Neural cell (in vitro differentiated cells): ENCODE data around the gene ARHGAP6. TPM values are rescaled to one million over a fixed set of nuclear protein-coding genes. Genes with fewer than 3 reads are reported as not detected.

Source experiments
- H2AFZ ChIP-seq: fragments of 200-600, 300-800 bp; sonication (generic), shearing (Covaris generic); 2 replicates; pipeline ENCODE4 v1.6.0; 2014; ENCODE audit warnings: low read depth, mild to moderate bottlenecking, antibody characterized with exemption, low read length, moderate library complexity
- H3F3A ChIP-seq: fragments of 200-600 bp; shearing (Covaris generic); 2 replicates; pipeline ENCODE4 v1.6.1; 2016; ENCODE audit warnings: mild to moderate bottlenecking, moderate library complexity, mixed read lengths, antibody characterized with exemption, low read length; ENCODE audit not compliant: insufficient read depth, poor library complexity, severe bottlenecking
- H3K27ac ChIP-seq: fragments of 200-600, 300-800 bp; sonication (generic), shearing (Covaris generic); 2 replicates; pipeline ENCODE4 v1.5.1; 2014; ENCODE audit warnings: mild to moderate bottlenecking, low read length, moderate library complexity
- H3K27me3 ChIP-seq: fragments of 300-800, 200-600 bp; sonication (generic), shearing (Covaris generic); 2 replicates; pipeline ENCODE4 v1.6.0; 2014; ENCODE audit warnings: mild to moderate bottlenecking, low read depth, low read length, moderate library complexity; ENCODE audit not compliant: insufficient read depth
- H3K36me3 ChIP-seq: fragments of 300-800, 200-600 bp; sonication (generic), shearing (Covaris generic); 2 replicates; pipeline ENCODE4 v1.5.1; 2014; ENCODE audit warnings: mild to moderate bottlenecking, antibody characterized with exemption, low read length, moderate library complexity; ENCODE audit not compliant: insufficient read depth
- H3K4me2 ChIP-seq: fragments of 300-800, 200-600 bp; sonication (generic), shearing (Covaris generic); 2 replicates; pipeline ENCODE4 v1.6.0; 2014; ENCODE audit warnings: mild to moderate bottlenecking, low read length
- H3K4me3 ChIP-seq: fragments of 300-800, 200-600 bp; sonication (generic), shearing (Covaris generic); 2 replicates; pipeline ENCODE4 v1.5.1; 2014; ENCODE audit warnings: mild to moderate bottlenecking, low read length, moderate library complexity
- H3K79me2 ChIP-seq: fragments of 200-600 bp; shearing (Covaris generic); replicated peaks from 2 replicates; pipeline ENCODE4 v1.6.0; 2014; ENCODE audit warnings: mild to moderate bottlenecking, low read length, moderate library complexity; ENCODE audit not compliant: insufficient read depth
- H3K9ac ChIP-seq: fragments of 300-800, 200-600 bp; sonication (generic), shearing (Covaris generic); 2 replicates; pipeline ENCODE4 v1.6.1; 2016; ENCODE audit warnings: mild to moderate bottlenecking, low read length, mixed read lengths
- H3K9me2 ChIP-seq: fragments of 200-600 bp; shearing (Covaris generic); 2 replicates; pipeline ENCODE4 v1.6.1; 2016; ENCODE audit warnings: mild to moderate bottlenecking, low read length, mixed read lengths; ENCODE audit not compliant: insufficient read depth
- H3K9me3 ChIP-seq: fragments of 200-600, 300-800 bp; sonication (generic), shearing (Covaris generic); 2 replicates; pipeline ENCODE4 v1.6.1; 2016; ENCODE audit warnings: mild to moderate bottlenecking, mixed run types, low read length, moderate library complexity, mixed read lengths
- H4K20me1 ChIP-seq: fragments of 200-600 bp; shearing (Covaris generic); 2 replicates; pipeline ENCODE4 v1.6.1; 2016; ENCODE audit warnings: mild to moderate bottlenecking, mixed run types; ENCODE audit not compliant: insufficient read depth
- CTCF ChIP-seq: fragments of 450-650 bp; IDR thresholded peaks from 2 replicates; pipeline ENCODE4 v1.5.1; 2014; ENCODE audit warnings: antibody characterized with exemption, mild to moderate bottlenecking, moderate library complexity; ENCODE audit not compliant: poor library complexity, severe bottlenecking
- EP300 ChIP-seq: fragments of 450-650 bp; conservative IDR thresholded peaks from 2 replicates; pipeline ENCODE4 v1.6.1; 2014; ENCODE audit warnings: antibody characterized with exemption, mild to moderate bottlenecking, moderate library complexity; ENCODE audit not compliant: poor library complexity, severe bottlenecking
- EZH2 ChIP-seq: fragments of 200-600, 300-800 bp; shearing (Covaris generic), sonication (generic); IDR thresholded peaks from 2 replicates; pipeline ENCODE4 v1.6.1; 2014; ENCODE audit warnings: antibody characterized with exemption, low read length, borderline replicate concordance, mild to moderate bottlenecking; ENCODE audit not compliant: insufficient read depth, poor library complexity, severe bottlenecking
- MXI1 ChIP-seq: fragments of 450-650 bp; conservative IDR thresholded peaks from 2 replicates; pipeline ENCODE4 v1.6.1; 2014; ENCODE audit warnings: antibody characterized with exemption, mild to moderate bottlenecking; ENCODE audit not compliant: poor library complexity, severe bottlenecking
- POLR2AphosphoS5 ChIP-seq: IDR thresholded peaks from 2 replicates; pipeline ENCODE4 v1.6.1; 2012
- RAD21 ChIP-seq: fragments of 450-650 bp; conservative IDR thresholded peaks from 2 replicates; pipeline ENCODE4 v1.6.1; 2014; ENCODE audit warnings: antibody characterized with exemption, mild to moderate bottlenecking, moderate library complexity
- REST ChIP-seq: IDR thresholded peaks from 2 replicates; pipeline ENCODE4 v1.6.1; 2012; ENCODE audit warnings: borderline replicate concordance
- SMC3 ChIP-seq: fragments of 450-650 bp; conservative IDR thresholded peaks from 2 replicates; pipeline ENCODE4 v1.6.1; 2014; ENCODE audit warnings: antibody characterized with exemption, mild to moderate bottlenecking, moderate library complexity; ENCODE audit not compliant: poor library complexity
- TAF1 ChIP-seq: IDR thresholded peaks from 2 replicates; pipeline ENCODE4 v1.6.1; 2012; ENCODE audit warnings: low read depth
- polyA plus RNA-seq: library from polyadenylated mRNA; depleted of rRNA; stranded (reverse); fragments of >200 nt; gene quantifications from 2 replicates; pipeline ENCODE4 v1.2.3, GENCODE V29; 2014

ARHGAP6 gene
- polyA plus RNA-seq, 1 donor from 2014 or later: 0.40 TPM

GRCh38 chrX:11460347-11460746 is 205.4 kb downstream of the ARHGAP6 start:
- no peak overlapping the region for H3K4me3 ChIP-seq
- TF ChIP-seq EZH2 (no peak), REST (no peak), POLR2AphosphoS5 (no peak), MXI1 (no peak), CTCF (no peak), SMC3 (no peak), RAD21 (no peak), TAF1 (no peak), EP300 (no peak)
- H3F3A ChIP-seq: no peaks in the 10 kb centered on the region
- H2AFZ ChIP-seq: no peak overlapping the region
- no peaks in the 10 kb centered on the region for H4K20me1 ChIP-seq
- H3K79me2 ChIP-seq: no peaks in the 10 kb centered on the region
- no peaks in the 10 kb centered on the region for H3K36me3 ChIP-seq
- no peak overlapping the region for H3K9ac ChIP-seq
- no peaks in the 10 kb centered on the region for H3K9me2 ChIP-seq
- no peaks in the 10 kb centered on the region for H3K27me3 ChIP-seq
- no peak overlapping the region for H3K4me2 ChIP-seq
- no peaks in the 10 kb centered on the region for H3K9me3 ChIP-seq
- no peak overlapping the region for H3K27ac ChIP-seq

GRCh38 chrX:11458170-11458569 is 207.6 kb downstream of the ARHGAP6 start:
- Histone ChIP-seq H3K27me3 (no peaks in the 10 kb centered on the region), H3K4me3 (no peak overlapping the region)

More at GRCh38 chrX:11458170-11458569, 207.6 kb downstream of the ARHGAP6 start:
- Histone ChIP-seq H4K20me1 (no peaks in the 10 kb centered on the region), H2AFZ (no peak overlapping the region), H3F3A (no peaks in the 10 kb centered on the region), H3K9ac (no peak overlapping the region), H3K4me2 (no peak overlapping the region), H3K36me3 (no peaks in the 10 kb centered on the region), H3K79me2 (no peaks in the 10 kb centered on the region), H3K27ac (no peak overlapping the region), H3K9me2 (no peaks in the 10 kb centered on the region), H3K9me3 (no peaks in the 10 kb centered on the region)
- TF ChIP-seq RAD21 (no peak), SMC3 (no peak), EZH2 (no peak), TAF1 (no peak), EP300 (no peak), POLR2AphosphoS5 (no peak), CTCF (no peak)
